ENCODE results near the gene AJM1.
"Not testable (repeated sequence)": the region's sequence is repeated elsewhere in the genome, so short reads cannot be mapped to it uniquely, and the experiment has no call there.

Gene AJM1

GRCh38 chr9:136856541-136857141, 14.4 kb downstream of the AJM1 start:
- DNase-seq, result no peak

GRCh38 chr9:136857166-136857565, 14.9 kb downstream of the AJM1 start:
- DNase-seq, result no peak

GRCh38 chr9:136857581-136858412, 15.5 kb downstream of the AJM1 start:
- DNase-seq, result no peak

DNA sequence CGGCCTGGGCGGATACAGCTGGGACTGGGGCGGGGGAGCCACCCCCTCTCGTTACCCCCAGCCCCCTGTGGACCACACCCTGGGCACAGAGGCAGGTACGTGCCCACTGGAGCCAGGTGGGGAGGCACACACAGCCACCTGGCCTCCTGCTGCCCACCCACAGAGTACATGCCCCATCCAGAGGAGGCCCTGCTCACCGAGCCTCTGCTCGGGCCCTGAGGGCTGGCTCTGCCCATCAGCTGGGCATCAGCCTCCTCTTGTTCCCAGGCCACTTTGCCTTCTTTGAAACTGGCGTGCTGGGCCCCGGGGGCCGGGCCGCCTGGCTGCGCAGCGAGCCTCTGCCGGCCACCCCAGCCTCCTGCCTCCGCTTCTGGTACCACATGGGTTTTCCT, 16.2 kb downstream of the AJM1 start:
- no peak for DNase-seq

GRCh38 chr9:136858844-136859757, 16.8 kb downstream of the AJM1 start:
- no peak for DNase-seq

DNA sequence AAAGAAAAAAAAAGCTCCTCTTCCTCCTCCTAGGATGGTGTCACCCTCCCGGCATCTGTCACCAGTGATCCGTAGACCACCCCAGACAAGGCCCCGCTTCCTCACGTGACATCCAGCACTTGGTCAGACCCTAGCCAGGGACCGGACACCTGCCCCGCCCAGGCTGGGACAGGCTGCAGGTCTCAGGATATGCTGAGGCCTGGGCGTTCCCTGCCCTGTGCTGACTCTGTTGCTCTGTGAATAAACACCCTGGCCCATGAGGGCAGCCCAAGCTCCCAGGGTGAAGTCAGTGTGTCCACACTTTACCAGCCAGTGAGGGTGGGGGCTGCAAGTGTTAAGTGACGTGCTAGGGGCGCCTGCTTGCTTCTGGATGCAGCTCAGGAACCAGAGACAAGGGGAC, 18.3 kb downstream of the AJM1 start:
- no peak for DNase-seq

GRCh38 chr9:136860933-136861873, 18.9 kb downstream of the AJM1 start:
- DNase-seq, result no peak

GRCh38 chr9:136861874-136862457, 19.7 kb downstream of the AJM1 start:
- DNase-seq, result no peak

DNA sequence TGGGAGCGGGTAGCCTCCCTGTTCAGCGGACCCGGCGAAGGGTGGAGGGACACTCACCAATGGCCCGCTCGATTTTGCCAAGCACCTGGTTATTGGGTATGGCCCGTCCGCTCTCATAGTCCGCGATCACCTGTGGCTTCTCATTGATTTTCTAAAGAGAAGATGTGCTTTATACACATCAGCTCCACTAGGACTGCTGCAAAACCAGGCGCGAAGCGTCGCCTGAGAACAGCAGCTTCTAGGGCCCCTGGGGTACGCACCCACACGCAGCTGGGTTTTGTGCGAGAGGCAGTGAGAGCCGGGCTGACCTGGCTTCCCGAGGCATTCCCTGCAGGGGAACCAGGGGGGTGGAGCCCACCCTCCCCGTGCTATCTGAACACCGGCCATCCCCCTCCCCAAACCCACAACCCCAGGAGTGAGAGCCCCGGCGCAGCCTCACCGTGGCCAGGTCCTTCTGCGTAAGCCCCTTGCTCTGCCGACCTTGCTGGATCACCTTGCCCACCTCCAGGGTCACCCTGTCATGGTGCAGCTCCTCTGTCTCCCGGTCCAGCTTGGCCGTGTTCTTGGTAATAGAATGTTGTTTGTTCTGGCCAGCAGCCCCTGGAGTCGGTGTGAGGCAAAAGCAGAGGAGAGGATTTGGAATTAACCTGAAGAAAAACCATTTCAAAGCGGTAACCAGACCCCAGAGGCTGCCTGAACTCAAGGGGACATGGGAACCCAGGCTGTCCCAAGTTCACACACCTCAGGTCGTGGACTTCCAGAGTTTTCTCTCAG, 20.8 kb downstream of the AJM1 start:
- DNase-seq, result no peak

GRCh38 chr9:136863623-136864273, 21.5 kb downstream of the AJM1 start:
- no peak for DNase-seq

DNA sequence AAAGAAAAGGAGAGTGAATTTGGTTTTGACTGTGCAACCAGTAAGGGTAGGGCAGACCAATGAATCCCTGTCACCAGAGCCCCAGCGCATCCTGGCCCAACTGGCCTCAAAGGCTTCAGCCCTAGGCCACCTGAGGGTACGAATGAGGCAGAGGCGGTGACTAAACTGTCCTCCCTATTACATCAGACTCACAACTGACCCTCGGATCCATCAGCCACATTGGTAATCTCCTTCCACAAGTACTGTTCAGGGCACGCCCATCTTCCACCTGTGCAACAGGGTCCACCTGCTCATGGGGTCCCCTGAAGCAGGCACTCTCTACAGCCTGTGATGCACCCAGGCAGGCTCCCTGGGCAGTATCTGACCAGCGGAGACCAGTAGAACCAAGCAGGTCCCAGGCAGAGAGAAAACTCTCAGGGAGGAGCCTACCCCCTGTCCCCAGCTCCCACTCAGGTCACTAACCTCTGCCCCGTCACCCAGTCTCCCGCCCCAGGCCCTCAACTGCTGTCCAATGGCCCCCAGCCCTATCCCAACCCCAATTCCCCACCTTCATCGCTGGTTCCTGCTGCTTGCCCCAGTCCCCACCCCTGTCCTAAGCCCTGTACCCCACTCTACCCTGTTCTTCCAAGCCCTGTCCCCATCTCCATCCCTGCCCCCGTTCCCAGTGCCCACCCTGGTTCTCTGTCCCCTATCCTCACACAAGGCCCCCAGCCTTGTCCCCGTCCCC, 22.9 kb downstream of the AJM1 start:
- DNase-seq, result no peak

GRCh38 chr9:136865768-136866103, 23.5 kb downstream of the AJM1 start:
- no peak for DNase-seq

GRCh38 chr9:136866898-136867421, 24.7 kb downstream of the AJM1 start:
- not testable (repeated sequence) for DNase-seq

DNA sequence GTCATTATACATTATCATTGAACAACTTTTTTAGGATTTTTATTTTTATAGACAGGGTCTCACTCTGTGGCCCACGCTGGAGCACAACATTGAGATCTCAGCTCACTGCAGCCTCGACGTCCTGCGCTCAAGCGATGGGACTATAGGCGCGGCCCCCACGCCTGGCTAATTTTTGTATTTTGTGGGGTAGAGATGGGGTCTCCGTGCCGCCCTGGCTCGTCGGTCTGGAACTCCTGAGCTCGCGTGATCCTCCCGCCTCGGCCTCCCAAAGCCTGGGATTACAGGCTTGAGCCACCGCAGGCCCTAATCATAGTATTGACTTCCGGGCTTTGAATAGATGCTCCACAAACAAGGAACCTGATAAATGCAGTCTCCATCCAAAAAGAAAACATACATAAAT, 25.2 kb downstream of the AJM1 start:
- DNase-seq, result no peak

DNA sequence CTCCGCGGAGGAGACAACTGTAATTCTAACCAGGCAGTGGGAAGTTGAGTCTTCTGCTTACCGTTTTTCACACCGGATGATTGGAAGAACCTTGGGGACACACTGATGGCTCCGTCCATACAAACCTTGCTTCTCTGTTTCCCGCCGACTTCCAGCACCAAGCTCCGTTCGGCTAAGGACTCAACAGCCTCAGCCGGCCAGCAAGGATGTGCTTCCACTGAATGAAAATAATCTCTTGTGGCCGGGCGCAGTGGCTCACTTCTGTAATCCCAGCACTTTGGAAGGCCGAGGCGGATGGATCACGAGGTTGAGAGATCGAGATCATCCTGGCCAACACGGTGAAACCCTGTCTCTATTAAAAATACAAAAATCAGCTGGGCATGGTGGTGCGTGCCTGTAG, 25.6 kb downstream of the AJM1 start:
- DNase-seq, result no peak

- no peak for DNase-seq
These were observed 26.4 kb downstream of the AJM1 start for GRCh38 chr9:136868644-136869043.

GRCh38 chr9:136869611-136870010, 27.3 kb downstream of the AJM1 start:
- not testable (repeated sequence) for DNase-seq

GRCh38 chr9:136875155-136875554, 32.9 kb downstream of the AJM1 start:
- no peak for DNase-seq

DNA sequence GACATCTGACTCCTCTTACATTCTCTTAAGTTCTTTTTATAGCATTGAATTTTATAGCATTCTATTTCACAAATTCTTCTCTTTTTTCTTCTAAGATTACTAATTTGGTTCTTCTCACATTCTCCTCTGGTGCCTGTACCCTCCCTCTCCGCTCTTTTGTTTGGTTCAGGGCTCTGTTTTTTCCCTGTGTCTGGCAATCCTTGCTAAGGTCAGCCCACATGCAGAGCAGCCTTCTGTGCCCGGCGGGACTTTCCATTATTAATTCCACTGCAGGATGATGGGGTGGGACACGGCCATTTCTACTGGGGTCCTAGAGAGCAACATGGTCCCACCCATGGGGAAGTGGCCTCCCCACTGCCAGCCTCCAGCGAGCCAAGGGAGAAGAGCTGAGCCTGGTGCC, 34.2 kb downstream of the AJM1 start:
- no peak for DNase-seq

GRCh38 chr9:136880651-136881050, 38.4 kb downstream of the AJM1 start:
- DNase-seq, result no peak
